Progenitor cell of endocrine pancreas (in vitro differentiated cells): Measurements from ENCODE around the gene PMEPA1. TPM values are rescaled to one million over a fixed set of nuclear protein-coding genes. Genes with fewer than 3 reads are reported as not detected.
"Not testable (repeated sequence)": the region's sequence is repeated elsewhere in the genome, so short reads cannot be mapped to it uniquely, and the experiment has no call there.

Experiments used
- DNase-seq: peaks from one replicate; pipeline ENCODE4 v3.0.0; 2021; ENCODE audit warnings: low spot score; ENCODE audit not compliant: unreplicated experiment
- H3K27ac Mint-ChIP-seq: 2 replicates; pipeline ENCODE4 v1.8.0; 2021; ENCODE audit warnings: mild to moderate bottlenecking, moderate library complexity, mixed read lengths
- H3K27me3 Mint-ChIP-seq: 2 replicates; pipeline ENCODE4 v1.8.0; 2021; ENCODE audit warnings: mixed read lengths
- H3K36me3 Mint-ChIP-seq: 2 replicates; pipeline ENCODE4 v1.8.0; 2022; ENCODE audit warnings: mixed read lengths; ENCODE audit not compliant: insufficient read depth
- H3K4me1 Mint-ChIP-seq: 2 replicates; pipeline ENCODE4 v1.8.0; 2021; ENCODE audit warnings: low read depth, mixed read lengths
- H3K4me3 Mint-ChIP-seq: 2 replicates; pipeline ENCODE4 v1.8.0; 2021; ENCODE audit warnings: low read depth, mild to moderate bottlenecking, moderate library complexity, mixed read lengths
- H3K9me3 Mint-ChIP-seq: 2 replicates; pipeline ENCODE4 v1.8.0; 2021; ENCODE audit warnings: low read depth, mixed read lengths
- total RNA-seq: library from RNA; stranded (reverse); gene quantifications from 2 replicates; pipeline ENCODE4 v1.2.1, GENCODE V29; 2021
- TF ChIP-seq, protein P1 (sequence below): fragments of 200-600 bp; sonication (generic); IDR thresholded peaks from one replicate; pipeline ENCODE4 v1.5.0; 2021; ENCODE audit warnings: antibody characterized with exemption, mild to moderate bottlenecking; ENCODE audit not compliant: unreplicated experiment

Gene PMEPA1
- total RNA-seq, 1 donor from 2014 or later, result 9.1 TPM

GRCh38 chr20:57638895-57639236, 70.9 kb downstream of the PMEPA1 start:
- no peaks in the 10 kb centered on the region for H3K4me1 Mint-ChIP-seq

GRCh38 chr20:57638173-57638894, 71.5 kb downstream of the PMEPA1 start:
- Mint-ChIP-seq H3K4me3 (no peak overlapping the region), H3K9me3 (no peaks in the 10 kb centered on the region), H3K27me3 (peaks cover 12% of the 10 kb centered on the region), H3K4me1 (no peaks in the 10 kb centered on the region), H3K36me3 (no peaks in the 10 kb centered on the region), H3K27ac (no peak overlapping the region)
- TF ChIP-seq, protein P1, sequence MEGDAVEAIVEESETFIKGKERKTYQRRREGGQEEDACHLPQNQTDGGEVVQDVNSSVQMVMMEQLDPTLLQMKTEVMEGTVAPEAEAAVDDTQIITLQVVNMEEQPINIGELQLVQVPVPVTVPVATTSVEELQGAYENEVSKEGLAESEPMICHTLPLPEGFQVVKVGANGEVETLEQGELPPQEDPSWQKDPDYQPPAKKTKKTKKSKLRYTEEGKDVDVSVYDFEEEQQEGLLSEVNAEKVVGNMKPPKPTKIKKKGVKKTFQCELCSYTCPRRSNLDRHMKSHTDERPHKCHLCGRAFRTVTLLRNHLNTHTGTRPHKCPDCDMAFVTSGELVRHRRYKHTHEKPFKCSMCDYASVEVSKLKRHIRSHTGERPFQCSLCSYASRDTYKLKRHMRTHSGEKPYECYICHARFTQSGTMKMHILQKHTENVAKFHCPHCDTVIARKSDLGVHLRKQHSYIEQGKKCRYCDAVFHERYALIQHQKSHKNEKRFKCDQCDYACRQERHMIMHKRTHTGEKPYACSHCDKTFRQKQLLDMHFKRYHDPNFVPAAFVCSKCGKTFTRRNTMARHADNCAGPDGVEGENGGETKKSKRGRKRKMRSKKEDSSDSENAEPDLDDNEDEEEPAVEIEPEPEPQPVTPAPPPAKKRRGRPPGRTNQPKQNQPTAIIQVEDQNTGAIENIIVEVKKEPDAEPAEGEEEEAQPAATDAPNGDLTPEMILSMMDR, result no peak
- DNase-seq, result no peak

More at GRCh38 chr20:57638895-57639236, 70.9 kb downstream of the PMEPA1 start:
- TF ChIP-seq, protein P1, result no peak
- H3K27ac Mint-ChIP-seq, result no peak overlapping the region
- DNase-seq, result no peak
- peaks cover under 1% of the 10 kb centered on the region for H3K9me3 Mint-ChIP-seq
- H3K36me3 Mint-ChIP-seq, result no peaks in the 10 kb centered on the region
- peaks cover 12% of the 10 kb centered on the region for H3K27me3 Mint-ChIP-seq
- no peak overlapping the region for H3K4me3 Mint-ChIP-seq

- DNase-seq, result no peak
- H3K27ac Mint-ChIP-seq, result no peak overlapping the region
- H3K27me3 Mint-ChIP-seq, result peaks cover 21% of the 10 kb centered on the region
- H3K36me3 Mint-ChIP-seq, result no peaks in the 10 kb centered on the region
- TF ChIP-seq, protein P1, result no peak
- peaks cover 3% of the 10 kb centered on the region for H3K9me3 Mint-ChIP-seq
- no peak overlapping the region for H3K4me3 Mint-ChIP-seq
- no peaks in the 10 kb centered on the region for H3K4me1 Mint-ChIP-seq
Measured at GRCh38 chr20:57633945-57634491, 75.8 kb downstream of the PMEPA1 start.

DNA sequence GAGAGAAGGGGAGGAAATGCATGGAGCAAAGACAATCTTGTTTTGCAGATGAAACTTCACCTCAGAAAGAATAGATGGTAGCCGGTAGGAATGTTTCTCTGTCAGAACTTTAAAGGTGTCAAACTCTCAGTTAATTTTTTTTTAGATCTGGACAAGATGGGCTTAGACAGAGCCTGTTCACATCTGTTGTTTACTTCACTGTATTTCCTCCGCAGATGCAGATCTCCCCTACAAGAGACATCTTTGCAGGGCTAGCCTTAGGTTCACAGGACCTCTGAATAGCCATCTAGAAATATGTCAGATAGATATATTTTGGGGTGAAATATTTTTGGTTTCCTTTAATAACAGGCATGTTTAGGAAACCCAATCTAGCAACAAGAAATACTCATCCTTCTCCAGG, 77.5 kb downstream of the PMEPA1 start:
- Mint-ChIP-seq H3K4me3 (no peak overlapping the region), H3K27me3 (peaks cover 21% of the 10 kb centered on the region), H3K27ac (no peak overlapping the region), H3K36me3 (no peaks in the 10 kb centered on the region), H3K9me3 (peaks cover 3% of the 10 kb centered on the region), H3K4me1 (no peaks in the 10 kb centered on the region)
- no peak for DNase-seq
- TF ChIP-seq, protein P1, result no peak

DNA sequence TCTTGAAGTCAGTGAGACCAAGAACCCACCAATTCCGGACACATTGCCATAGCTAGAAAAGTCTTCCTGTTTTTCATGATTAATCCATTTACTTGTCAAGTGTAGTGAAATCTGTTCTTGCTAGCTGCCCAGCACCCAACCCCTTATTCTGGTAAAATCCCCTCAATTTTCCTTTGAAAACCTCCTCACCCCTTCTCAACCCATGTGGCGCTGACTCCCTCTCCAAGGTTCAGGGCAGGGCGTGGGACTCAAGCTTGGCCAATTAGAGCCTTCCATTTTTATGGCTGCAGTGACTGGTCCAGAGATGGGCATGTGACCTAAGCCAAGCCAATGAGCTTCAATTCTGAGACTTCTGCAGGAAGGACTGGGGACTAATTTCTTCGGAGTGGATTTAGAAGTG, 79.8 kb downstream of the PMEPA1 start:
- Mint-ChIP-seq H3K27me3 (peaks cover 14% of the 10 kb centered on the region), H3K4me3 (no peak overlapping the region), H3K4me1 (no peaks in the 10 kb centered on the region), H3K27ac (no peak overlapping the region), H3K36me3 (no peaks in the 10 kb centered on the region), H3K9me3 (peaks cover 3% of the 10 kb centered on the region)
- TF ChIP-seq, protein P1, result no peak
- DNase-seq, result no peak

DNA sequence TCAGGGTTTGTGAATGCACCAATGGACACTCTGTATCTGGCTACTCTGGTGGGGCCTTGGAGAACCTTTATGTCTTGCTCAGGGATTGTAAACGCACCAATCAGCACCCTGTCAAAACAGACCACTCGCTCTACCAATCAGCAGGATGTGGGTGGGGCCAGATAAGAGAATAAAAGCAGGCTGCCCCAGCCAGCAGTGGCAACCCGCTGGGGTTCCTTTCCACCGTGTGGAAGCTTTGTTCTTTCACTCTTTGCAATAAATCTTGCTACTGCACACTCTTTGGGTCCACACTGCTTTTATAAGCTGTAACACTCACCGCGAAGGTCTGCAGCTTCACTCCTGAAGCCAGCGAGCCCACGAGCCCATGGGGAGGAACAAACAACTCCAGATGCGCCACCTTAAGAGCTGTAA, 80.3 kb downstream of the PMEPA1 start:
- H3K9me3 Mint-ChIP-seq, H3K4me3 Mint-ChIP-seq, H3K27ac Mint-ChIP-seq, H3K4me1 Mint-ChIP-seq, DNase-seq, H3K36me3 Mint-ChIP-seq, H3K27me3 Mint-ChIP-seq: not testable (repeated sequence)

DNA sequence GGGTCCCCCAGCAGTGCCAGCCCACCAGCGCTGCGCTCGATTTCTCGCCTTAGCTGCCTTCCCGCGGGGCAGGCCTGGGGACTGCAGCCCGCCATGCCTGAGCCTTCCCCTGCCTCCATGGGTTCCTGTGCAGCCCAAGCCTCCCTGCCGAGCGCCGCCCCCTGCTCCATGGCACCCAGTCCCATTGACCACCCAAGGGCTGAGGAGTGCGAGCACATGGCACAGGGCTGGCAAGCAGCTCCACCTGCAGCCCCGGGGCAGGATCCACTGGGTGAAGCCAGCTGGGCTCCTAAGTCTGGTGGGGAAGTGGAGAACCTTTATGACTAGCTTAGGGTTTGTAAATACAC, 80.9 kb downstream of the PMEPA1 start:
- H3K9me3 Mint-ChIP-seq, H3K4me1 Mint-ChIP-seq, DNase-seq, H3K27ac Mint-ChIP-seq, H3K36me3 Mint-ChIP-seq, H3K4me3 Mint-ChIP-seq: not testable (repeated sequence)
- H3K27me3 Mint-ChIP-seq, result peaks cover 13% of the 10 kb centered on the region
